GM23338 (cell line): ENCODE results near the gene DCAF4. TPM values are rescaled to one million over a fixed set of nuclear protein-coding genes. Genes with fewer than 3 reads are reported as not detected.

ENCODE experiments used
- ATAC-seq: fragments of 200-7000 bp; cut with Tn5 transposase; 3 replicates; pipeline ENCODE4 v1.9.1; 2020
- DNase-seq: peaks from one replicate; pipeline ENCODE4 v3.0.0-alpha.2; 2015; ENCODE audit warnings: low spot score
- H2AFZ ChIP-seq: fragments of 200-600 bp; sonication (generic); 2 replicates; pipeline ENCODE4 v1.8.0; 2016; ENCODE audit warnings: antibody characterized with exemption, mild to moderate bottlenecking, moderate library complexity
- H3F3A ChIP-seq: fragments of 200-600 bp; sonication (generic); replicated peaks from 2 replicates; pipeline ENCODE4 v1.8.0; 2017; ENCODE audit warnings: antibody characterized with exemption, mixed run types, low read depth
- H3K27ac ChIP-seq: fragments of 200-600 bp; sonication (generic); 2 replicates; pipeline ENCODE4 v1.6.1; 2016; ENCODE audit warnings: low read depth
- H3K27me3 ChIP-seq: fragments of 200-600 bp; sonication (generic); 2 replicates; pipeline ENCODE4 v1.8.0; 2016; ENCODE audit warnings: mild to moderate bottlenecking, mixed run types, moderate library complexity; ENCODE audit not compliant: insufficient read depth
- H3K36me3 ChIP-seq: fragments of 200-600 bp; sonication (generic); 2 replicates; pipeline ENCODE4 v1.8.0; 2016; ENCODE audit warnings: mild to moderate bottlenecking; ENCODE audit not compliant: insufficient read depth
- H3K4me1 ChIP-seq: fragments of 200-600 bp; sonication (generic); 2 replicates; pipeline ENCODE4 v1.8.0; 2016; ENCODE audit warnings: mild to moderate bottlenecking, moderate library complexity; ENCODE audit not compliant: insufficient read depth
- H3K4me2 ChIP-seq: fragments of 200-600 bp; sonication (generic); 2 replicates; pipeline ENCODE4 v1.7.1; 2017; ENCODE audit warnings: mixed run types
- H3K4me3 ChIP-seq: fragments of 200-600 bp; sonication (generic); 2 replicates; pipeline ENCODE4 v1.6.1; 2016; ENCODE audit warnings: mixed run types
- H3K79me2 ChIP-seq: fragments of 200-600 bp; sonication (generic); replicated peaks from 2 replicates; pipeline ENCODE4 v1.8.0; 2017; ENCODE audit warnings: mild to moderate bottlenecking; ENCODE audit not compliant: insufficient read depth
- H3K9me2 ChIP-seq: fragments of 200-600 bp; sonication (generic); 2 replicates; pipeline ENCODE4 v1.8.0; 2017; ENCODE audit not compliant: insufficient read depth
- H4K20me1 ChIP-seq: fragments of 200-600 bp; sonication (generic); replicated peaks from 2 replicates; pipeline ENCODE4 v1.8.0; 2017; ENCODE audit warnings: mild to moderate bottlenecking; ENCODE audit not compliant: insufficient read depth
- H3K27ac Mint-ChIP-seq: 2 replicates; pipeline ENCODE4 v1.8.0; 2020; ENCODE audit warnings: inconsistent platforms, mild to moderate bottlenecking, moderate library complexity, mixed read lengths
- H3K27me3 Mint-ChIP-seq: 3 replicates; pipeline ENCODE4 v1.8.0; 2022; ENCODE audit warnings: low read depth, mild to moderate bottlenecking, moderate library complexity, mixed read lengths, inconsistent platforms; ENCODE audit not compliant: insufficient read depth, poor library complexity
- H3K36me3 Mint-ChIP-seq: 3 replicates; pipeline ENCODE4 v1.8.0; 2021; ENCODE audit warnings: low read depth, mild to moderate bottlenecking, inconsistent platforms, moderate library complexity, mixed read lengths
- H3K4me1 Mint-ChIP-seq: 3 replicates; pipeline ENCODE4 v1.8.0; 2020; ENCODE audit warnings: mild to moderate bottlenecking, inconsistent platforms, mixed read lengths
- H3K4me3 Mint-ChIP-seq: 3 replicates; pipeline ENCODE4 v1.8.0; 2021; ENCODE audit warnings: moderate library complexity, mild to moderate bottlenecking, inconsistent platforms, mixed read lengths
- H3K9me3 Mint-ChIP-seq: 3 replicates; pipeline ENCODE4 v1.8.0; 2020; ENCODE audit warnings: moderate library complexity, mild to moderate bottlenecking, inconsistent platforms, mixed read lengths
- CREB1 ChIP-seq: fragments of 250-450 bp; sonication (Bioruptor Pico); IDR thresholded peaks from 2 replicates; pipeline ENCODE4 v1.5.0; 2020; ENCODE audit warnings: low read depth, mild to moderate bottlenecking, moderate library complexity
- CTCF ChIP-seq, 2 experiments: fragments of 200-600 bp in 1 of 2; sonication (generic) in 1 of 2; conservative IDR thresholded peaks; 2 replicates each; pipeline versions ENCODE4 v1.5.1 to v1.6.1; 2016 to 2017; ENCODE audit warnings: antibody characterized with exemption in 2 of 2, low read depth in 2 of 2, mild to moderate bottlenecking in 2 of 2, moderate library complexity in 1 of 2
- JUNB ChIP-seq: IDR thresholded peaks from one replicate; pipeline ENCODE4 v1.6.1; 2016; ENCODE audit warnings: antibody characterized with exemption; ENCODE audit not compliant: unreplicated experiment
- NANOG ChIP-seq: IDR thresholded peaks from 2 replicates; pipeline ENCODE4 v1.6.1; 2016; ENCODE audit warnings: antibody characterized with exemption, borderline replicate concordance
- REST ChIP-seq: IDR thresholded peaks from one replicate; pipeline ENCODE4 v1.6.1; 2018; ENCODE audit warnings: antibody characterized with exemption; ENCODE audit not compliant: unreplicated experiment
- ZNF114 ChIP-seq: fragments of 250-450 bp; sonication (Bioruptor Pico); IDR thresholded peaks from 2 replicates; pipeline ENCODE4 v1.5.0; 2020; ENCODE audit warnings: mild to moderate bottlenecking, moderate library complexity
- ZNF331 ChIP-seq: fragments of 250-450 bp; sonication (Bioruptor Pico); IDR thresholded peaks from 2 replicates; pipeline ENCODE4 v1.5.0; 2020; ENCODE audit warnings: low read depth, mild to moderate bottlenecking, moderate library complexity
- polyA plus RNA-seq: library from polyadenylated mRNA; unstranded; fragments of >200 nt; fragmentation: Nextera tagmentation; extraction: Ambion mirVana; gene quantifications from 2 replicates; pipeline ENCODE4 v1.2.1, GENCODE V29; 2016
- total RNA-seq: library from RNA; depleted of rRNA; stranded (reverse); fragments of >200 nt; shearing (Covaris generic); gene quantifications from 2 replicates; pipeline ENCODE4 v1.2.3, GENCODE V29; 2014
- TF ChIP-seq, protein P1 (sequence below): fragments of 250-450 bp; sonication (Bioruptor Pico); IDR thresholded peaks from 2 replicates; pipeline ENCODE4 v1.5.0; 2020; ENCODE audit warnings: mild to moderate bottlenecking, moderate library complexity

DCAF4 gene
- total and polyA plus RNA-seq, 2 experiments from 2014 or later: 17.5 to 39.3 TPM

DNA sequence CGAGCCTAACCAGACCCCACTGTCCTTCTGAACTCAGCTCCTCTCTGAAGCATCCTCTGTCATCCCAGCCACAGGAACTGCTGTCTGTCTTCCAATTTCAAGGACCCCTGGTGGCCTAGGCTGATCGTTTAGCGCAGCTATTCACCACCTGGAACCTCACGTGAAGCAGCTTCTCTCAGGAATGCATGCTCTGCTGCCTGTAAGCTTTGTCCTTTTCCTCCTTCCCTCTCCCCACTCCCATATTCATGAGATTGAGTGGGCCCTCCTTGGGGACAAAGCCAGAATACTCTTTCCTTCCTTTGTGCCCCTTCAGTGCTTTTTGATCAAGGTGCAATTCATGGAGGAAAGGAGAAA lies 49.6 kb upstream of the DCAF4 start (continued):
- TF ChIP-seq, protein P1, sequence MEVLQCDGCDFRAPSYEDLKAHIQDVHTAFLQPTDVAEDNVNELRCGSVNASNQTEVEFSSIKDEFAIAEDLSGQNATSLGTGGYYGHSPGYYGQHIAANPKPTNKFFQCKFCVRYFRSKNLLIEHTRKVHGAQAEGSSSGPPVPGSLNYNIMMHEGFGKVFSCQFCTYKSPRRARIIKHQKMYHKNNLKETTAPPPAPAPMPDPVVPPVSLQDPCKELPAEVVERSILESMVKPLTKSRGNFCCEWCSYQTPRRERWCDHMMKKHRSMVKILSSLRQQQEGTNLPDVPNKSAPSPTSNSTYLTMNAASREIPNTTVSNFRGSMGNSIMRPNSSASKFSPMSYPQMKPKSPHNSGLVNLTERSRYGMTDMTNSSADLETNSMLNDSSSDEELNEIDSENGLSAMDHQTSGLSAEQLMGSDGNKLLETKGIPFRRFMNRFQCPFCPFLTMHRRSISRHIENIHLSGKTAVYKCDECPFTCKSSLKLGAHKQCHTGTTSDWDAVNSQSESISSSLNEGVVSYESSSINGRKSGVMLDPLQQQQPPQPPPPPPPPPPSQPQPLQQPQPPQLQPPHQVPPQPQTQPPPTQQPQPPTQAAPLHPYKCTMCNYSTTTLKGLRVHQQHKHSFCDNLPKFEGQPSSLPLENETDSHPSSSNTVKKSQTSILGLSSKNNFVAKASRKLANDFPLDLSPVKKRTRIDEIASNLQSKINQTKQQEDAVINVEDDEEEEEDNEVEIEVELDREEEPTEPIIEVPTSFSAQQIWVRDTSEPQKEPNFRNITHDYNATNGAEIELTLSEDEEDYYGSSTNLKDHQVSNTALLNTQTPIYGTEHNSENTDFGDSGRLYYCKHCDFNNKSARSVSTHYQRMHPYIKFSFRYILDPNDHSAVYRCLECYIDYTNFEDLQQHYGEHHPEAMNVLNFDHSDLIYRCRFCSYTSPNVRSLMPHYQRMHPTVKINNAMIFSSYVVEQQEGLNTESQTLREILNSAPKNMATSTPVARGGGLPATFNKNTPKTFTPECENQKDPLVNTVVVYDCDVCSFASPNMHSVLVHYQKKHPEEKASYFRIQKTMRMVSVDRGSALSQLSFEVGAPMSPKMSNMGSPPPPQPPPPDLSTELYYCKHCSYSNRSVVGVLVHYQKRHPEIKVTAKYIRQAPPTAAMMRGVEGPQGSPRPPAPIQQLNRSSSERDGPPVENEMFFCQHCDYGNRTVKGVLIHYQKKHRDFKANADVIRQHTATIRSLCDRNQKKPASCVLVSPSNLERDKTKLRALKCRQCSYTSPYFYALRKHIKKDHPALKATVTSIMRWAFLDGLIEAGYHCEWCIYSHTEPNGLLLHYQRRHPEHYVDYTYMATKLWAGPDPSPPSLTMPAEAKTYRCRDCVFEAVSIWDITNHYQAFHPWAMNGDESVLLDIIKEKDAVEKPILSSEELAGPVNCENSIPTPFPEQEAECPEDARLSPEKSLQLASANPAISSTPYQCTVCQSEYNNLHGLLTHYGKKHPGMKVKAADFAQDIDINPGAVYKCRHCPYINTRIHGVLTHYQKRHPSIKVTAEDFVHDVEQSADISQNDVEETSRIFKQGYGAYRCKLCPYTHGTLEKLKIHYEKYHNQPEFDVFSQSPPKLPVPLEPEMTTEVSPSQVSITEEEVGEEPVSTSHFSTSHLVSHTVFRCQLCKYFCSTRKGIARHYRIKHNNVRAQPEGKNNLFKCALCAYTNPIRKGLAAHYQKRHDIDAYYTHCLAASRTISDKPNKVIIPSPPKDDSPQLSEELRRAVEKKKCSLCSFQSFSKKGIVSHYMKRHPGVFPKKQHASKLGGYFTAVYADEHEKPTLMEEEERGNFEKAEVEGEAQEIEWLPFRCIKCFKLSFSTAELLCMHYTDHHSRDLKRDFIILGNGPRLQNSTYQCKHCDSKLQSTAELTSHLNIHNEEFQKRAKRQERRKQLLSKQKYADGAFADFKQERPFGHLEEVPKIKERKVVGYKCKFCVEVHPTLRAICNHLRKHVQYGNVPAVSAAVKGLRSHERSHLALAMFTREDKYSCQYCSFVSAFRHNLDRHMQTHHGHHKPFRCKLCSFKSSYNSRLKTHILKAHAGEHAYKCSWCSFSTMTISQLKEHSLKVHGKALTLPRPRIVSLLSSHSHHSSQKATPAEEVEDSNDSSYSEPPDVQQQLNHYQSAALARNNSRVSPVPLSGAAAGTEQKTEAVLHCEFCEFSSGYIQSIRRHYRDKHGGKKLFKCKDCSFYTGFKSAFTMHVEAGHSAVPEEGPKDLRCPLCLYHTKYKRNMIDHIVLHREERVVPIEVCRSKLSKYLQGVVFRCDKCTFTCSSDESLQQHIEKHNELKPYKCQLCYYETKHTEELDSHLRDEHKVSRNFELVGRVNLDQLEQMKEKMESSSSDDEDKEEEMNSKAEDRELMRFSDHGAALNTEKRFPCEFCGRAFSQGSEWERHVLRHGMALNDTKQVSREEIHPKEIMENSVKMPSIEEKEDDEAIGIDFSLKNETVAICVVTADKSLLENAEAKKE (CRISPR knock-in tag): peak; percentile 85
- TF ChIP-seq ZNF331 (CRISPR knock-in tag): no peak

GRCh38 chr14:72878746-72879145 lies 47.5 kb upstream of the DCAF4 start:
- no peak overlapping the region for H3K27ac Mint-ChIP-seq
- H3K36me3 Mint-ChIP-seq: no peaks in the 10 kb centered on the region
- H3K9me3 Mint-ChIP-seq: no peaks in the 10 kb centered on the region
- peaks cover 10% of the 10 kb centered on the region for H3K27me3 Mint-ChIP-seq
- Histone ChIP-seq H3K36me3 (no peaks in the 10 kb centered on the region), H3K27ac (no peak overlapping the region), H3K9me2 (0 out of 2 replicates have a peak, but pooled peaks cover 4% of the 10 kb centered on the region), H3F3A (no peaks in the 10 kb centered on the region), H3K4me1 (peaks cover 16% of the 10 kb centered on the region; the same call in 1 of the 2 replicates), H4K20me1 (no peaks in the 10 kb centered on the region), H3K27me3 (no peaks in the 10 kb centered on the region), H3K4me2 (no peak overlapping the region), H3K4me3 (no peak overlapping the region), H3K79me2 (no peaks in the 10 kb centered on the region), H2AFZ (no peak overlapping the region)
- no peak for DNase-seq
- no peak for ATAC-seq
- H3K4me3 Mint-ChIP-seq: no peak overlapping the region
- H3K4me1 Mint-ChIP-seq: peaks cover 18% of the 10 kb centered on the region
- TF ChIP-seq JUNB (no peak), ZNF114 (no peak), NANOG (no peak), CREB1 (no peak), ZNF331 (CRISPR knock-in tag) (no peak), CTCF (conservative IDR thresholded peaks at IDR 0.05; ENCODE audit: low read depth in 2 of 2) (no peak), REST (no peak)
